HepG2 (cell line): ENCODE results near the gene SPAG4. TPM values are rescaled to one million over a fixed set of nuclear protein-coding genes. Genes with fewer than 3 reads are reported as not detected.

Experiments used
- ATAC-seq: fragments of 200-7000 bp; cut with Tn5 transposase; 3 replicates; pipeline ENCODE4 v1.9.1; 2020; ENCODE audit warnings: mild to moderate bottlenecking, moderate library complexity
- BruUV-seq: library from RNA; stranded (reverse); fragments of 400-500 nt; replicated peaks from 2 replicates; lab custom pipeline; 2021; lab: Mats Ljungman, UMichigan
- CTCF ChIA-PET: fragments of 300-600 bp; formaldehyde crosslinking; extraction: SDS; loops from one replicate; lab custom pipeline; 2021; ENCODE audit warnings: low total read pairs, inconsistent platforms, low intra/inter-chr PET ratio; lab: Yijun Ruan, JAX
- POLR2A ChIA-PET: fragments of 350-600 bp; sonication (Branson Sonifier 250); formaldehyde crosslinking; loops from one replicate; lab custom pipeline; 2020; ENCODE audit warnings: antibody characterized with exemption, inconsistent platforms; lab: Yijun Ruan, JAX
- DNase-seq: peaks from one replicate; pipeline ENCODE4 v3.0.0-alpha.2; 2015; ENCODE audit warnings: low spot score
- FAIRE-seq: peaks from 3 replicates; lab custom pipeline; 2011; peaks lifted over from hg19 to GRCh38; lab: Jason Lieb, UNC
- H2AFZ ChIP-seq: one replicate; pipeline ENCODE4 v1.6.1; 2011; ENCODE audit warnings: low read length, inconsistent platforms
- H3K27ac ChIP-seq: fragments of 300-600 bp; 3 replicates; pipeline ENCODE4 v1.8.0; 2011; ENCODE audit warnings: mixed run types, mild to moderate bottlenecking, mixed read lengths, low read length, inconsistent platforms; ENCODE audit not compliant: insufficient read depth; ENCODE audit errors: extremely low read length
- H3K27me3 ChIP-seq, 2 experiments: fragments of 200-600 bp in 1 of 2; 2 replicates in 1 of 2; 3 replicates in 1 of 2; pipeline versions ENCODE4 v1.6.0 to v1.8.0; 2011; ENCODE audit warnings: low read length in 2 of 2, mild to moderate bottlenecking in 2 of 2, moderate library complexity in 2 of 2, inconsistent platforms in 1 of 2; ENCODE audit not compliant: insufficient read depth in 2 of 2, control insufficient read depth in 1 of 2
- H3K36me3 ChIP-seq, 2 experiments: fragments of 200-600 bp in 1 of 2; replicated peaks in 1 of 2; 2 replicates in 1 of 2; 3 replicates in 1 of 2; pipeline versions ENCODE4 v1.5.1 to v1.8.0; 2011; ENCODE audit warnings: low read length in 2 of 2, inconsistent platforms in 1 of 2; ENCODE audit not compliant: insufficient read depth in 2 of 2, control insufficient read depth in 1 of 2
- H3K4me1 ChIP-seq: 2 replicates; pipeline ENCODE4 v1.5.1; 2012; ENCODE audit warnings: low read length, inconsistent platforms; ENCODE audit not compliant: insufficient read depth
- H3K4me2 ChIP-seq: 2 replicates; pipeline ENCODE4 v1.6.0; 2011; ENCODE audit warnings: low read depth, low read length, inconsistent platforms
- H3K4me3 ChIP-seq, 3 experiments: fragments of 200-600 bp in 1 of 3; sonication (generic), shearing (Covaris generic) in 1 of 3; replicated peaks in 1 of 3; 2 replicates each; pipeline ENCODE4 v1.5.1; 2011 to 2016; ENCODE audit warnings: low read length in 3 of 3, inconsistent platforms in 2 of 3, low read depth in 2 of 3, mild to moderate bottlenecking in 2 of 3, control low read depth in 1 of 3, mixed read lengths in 1 of 3; ENCODE audit not compliant: insufficient read depth in 1 of 3
- H3K79me2 ChIP-seq: one replicate; pipeline ENCODE4 v1.6.1; 2011; ENCODE audit warnings: low read length, inconsistent platforms; ENCODE audit not compliant: insufficient read depth
- H3K9ac ChIP-seq: 2 replicates; pipeline ENCODE4 v1.6.0; 2011; ENCODE audit warnings: mild to moderate bottlenecking, low read depth, low read length, inconsistent platforms; ENCODE audit not compliant: insufficient read depth
- H3K9me3 ChIP-seq: 2 replicates; pipeline ENCODE4 v1.5.1; 2012; ENCODE audit warnings: mild to moderate bottlenecking, low read length
- H4K20me1 ChIP-seq: 2 replicates; pipeline ENCODE4 v1.6.0; 2011; ENCODE audit warnings: inconsistent platforms, mild to moderate bottlenecking, low read length, moderate library complexity; ENCODE audit not compliant: insufficient read depth
- NFIB ChIP-seq: sonication (generic); formaldehyde crosslinking; IDR thresholded peaks from 2 replicates; pipeline ENCODE4 v1.9.0; 2021; ENCODE audit warnings: missing genetic modification reagents, mild to moderate bottlenecking, borderline replicate concordance
- ONECUT2 ChIP-seq: sonication (generic); formaldehyde crosslinking; IDR thresholded peaks from 2 replicates; pipeline ENCODE4 v1.4.0; 2020; ENCODE audit warnings: missing genetic modification reagents
- PCBP2 ChIP-seq: fragments of 200-400 bp; formaldehyde crosslinking; optimal IDR thresholded peaks from 2 replicates; pipeline ENCODE3; 2018; ENCODE audit warnings: low read length, low read depth; ENCODE audit not compliant: poor library complexity, severe bottlenecking
- RBFOX2 ChIP-seq: fragments of 200-400 bp; formaldehyde crosslinking; IDR thresholded peaks from 2 replicates; pipeline ENCODE4 v1.6.1; 2017; ENCODE audit warnings: low read depth, mild to moderate bottlenecking, low read length
- ZNF572 ChIP-seq: sonication (generic); formaldehyde crosslinking; IDR thresholded peaks from 2 replicates; pipeline ENCODE4 v1.5.1; 2020; ENCODE audit warnings: mild to moderate bottlenecking, missing genetic modification reagents
- ZNF83 ChIP-seq: sonication (generic); formaldehyde crosslinking; IDR thresholded peaks from 2 replicates; pipeline ENCODE4 v1.4.0; 2020; ENCODE audit warnings: missing genetic modification reagents, mild to moderate bottlenecking, borderline replicate concordance
- ZNF879 ChIP-seq: sonication (generic); formaldehyde crosslinking; IDR thresholded peaks from 2 replicates; pipeline ENCODE4 v1.8.1; 2023; ENCODE audit warnings: missing genetic modification reagents
- WGBS: methylation state at CpG from one replicate; pipeline ENCODE4 v1.1.6; 2017; ENCODE audit warnings: low lambda C conversion rate; 5-methylcytosine and 5-hydroxymethylcytosine counted together
- in situ Hi-C: cut with HindIII; loops from 2 replicates; pipeline ENCODE4 v1.10.0; 2017; ENCODE audit warnings: low pct_unique_long_range_greater_than_20kb; ENCODE audit not compliant: extremely low pct_ligation_motif_present
- intact Hi-C: fragments of 100-400 bp; cut with micrococcal nuclease; formaldehyde crosslinking; loops from one replicate; pipeline ENCODE4 v1.10.0; 2022; ENCODE audit not compliant: unreplicated experiment
- polyA plus RNA-seq, 8 experiments: library from polyadenylated mRNA; depleted of rRNA in 3 of 8; stranded (reverse) in 7 of 8; unstranded in 1 of 8; fragments of >200 nt; fragmentation: Illumina TruSeq in 4 of 8; extraction: Trizol in 4 of 8; gene quantifications; 2 replicates each; pipeline versions ENCODE4 v1.2.1 to v1.2.3, GENCODE V29; 2011 to 2016; ENCODE audit warnings: low read depth in 4 of 8, missing spikeins in 1 of 8, mixed read lengths in 1 of 8; ENCODE audit not compliant: insufficient read depth in 1 of 8
- total RNA-seq, 5 experiments: library from RNA; depleted of rRNA; stranded (reverse); fragments of >200 nt; fragmentation: Illumina TruSeq; extraction: Trizol; gene quantifications; 2 replicates each; pipeline ENCODE4 v1.2.3, GENCODE V29; 2016; ENCODE audit warnings: low read depth in 1 of 5
- TF ChIP-seq, protein P1 (sequence below): sonication (generic); formaldehyde crosslinking; IDR thresholded peaks from 2 replicates; pipeline ENCODE4 v1.4.0; 2020; ENCODE audit warnings: missing genetic modification reagents
- TF ChIP-seq, protein P2 (sequence below): sonication (generic); formaldehyde crosslinking; IDR thresholded peaks from 2 replicates; pipeline ENCODE4 v1.5.0; 2020; ENCODE audit warnings: mild to moderate bottlenecking, missing genetic modification reagents
- TF ChIP-seq, protein P3 (sequence below): sonication (generic); formaldehyde crosslinking; IDR thresholded peaks from 2 replicates; pipeline ENCODE4 v1.4.0; 2020; ENCODE audit warnings: missing genetic modification reagents, borderline replicate concordance
- TF ChIP-seq, protein P4 (sequence below): sonication (generic); formaldehyde crosslinking; IDR thresholded peaks from 2 replicates; pipeline ENCODE4 v1.4.0; 2020; ENCODE audit warnings: mild to moderate bottlenecking, missing genetic modification reagents, borderline replicate concordance

Gene SPAG4
- total and polyA plus RNA-seq, 2 of the 13 experiments (the other 11 are each of a cell fraction or from before 2014, with no cell fraction given) = 5.8 to 137 TPM

DNA sequence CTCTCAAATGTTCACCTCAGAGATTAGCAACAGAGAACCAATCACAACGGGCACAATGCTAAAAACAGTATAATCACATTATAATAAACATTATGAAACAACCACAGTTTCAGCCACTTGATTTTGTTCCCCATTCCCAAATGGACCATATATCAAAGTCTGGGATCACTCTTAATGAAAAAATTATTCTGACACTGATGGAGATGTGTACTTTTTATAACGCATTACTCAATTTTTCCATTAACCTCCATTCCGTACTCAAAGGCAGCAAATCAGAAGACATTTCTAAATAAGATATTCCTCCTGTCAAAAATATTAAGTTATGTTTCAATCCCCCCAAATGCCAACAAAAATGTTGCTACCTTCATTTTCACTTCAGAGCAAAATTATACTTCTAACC is 46.3 kb downstream of the SPAG4 start:
- CTCF ChIA-PET = no interaction called here
- Histone ChIP-seq H3K9ac (peak overlapping the region; percentile 99), H3K27ac (peak overlapping the region; percentile 10), H3K79me2 (peaks cover 78% of the 10 kb centered on the region), H2AFZ (no peak overlapping the region), H3K4me1 (peaks cover 64% of the 10 kb centered on the region), H3K36me3 (peaks cover 0 to 7% of the 10 kb centered on the region in 2 experiments; a peak in 3 of 5 replicates), H3K9me3 (no peaks in the 10 kb centered on the region), H4K20me1 (peaks cover 70% of the 10 kb centered on the region), H3K4me3 (peak overlapping the region; percentile 76 to 99 (median 79); a peak in 5 of 6 replicates), H3K27me3 (no peaks in the 10 kb centered on the region; a peak in 1 of 5 replicates), H3K4me2 (peak overlapping the region; percentile 95)
- BruUV-seq = no TSS peak
- in situ Hi-C loops (loop anchor here (5.0 kb wide), 1 partner anchor 45 kb away; the partner anchor contains the start of gene SPAG4), intact Hi-C loops (no loop called here)
- TF ChIP-seq RBFOX2 (0 out of 2 replicates have a peak, but pooled peaks have one; percentile 46), ZNF83 (CRISPR knock-in tag) (no peak), ZNF879 (no peak), NFIB (CRISPR knock-in tag) (no peak), ZNF572 (CRISPR knock-in tag) (no peak), PCBP2 (no peak), ONECUT2 (CRISPR knock-in tag) (no peak)
- TF ChIP-seq, protein P1, sequence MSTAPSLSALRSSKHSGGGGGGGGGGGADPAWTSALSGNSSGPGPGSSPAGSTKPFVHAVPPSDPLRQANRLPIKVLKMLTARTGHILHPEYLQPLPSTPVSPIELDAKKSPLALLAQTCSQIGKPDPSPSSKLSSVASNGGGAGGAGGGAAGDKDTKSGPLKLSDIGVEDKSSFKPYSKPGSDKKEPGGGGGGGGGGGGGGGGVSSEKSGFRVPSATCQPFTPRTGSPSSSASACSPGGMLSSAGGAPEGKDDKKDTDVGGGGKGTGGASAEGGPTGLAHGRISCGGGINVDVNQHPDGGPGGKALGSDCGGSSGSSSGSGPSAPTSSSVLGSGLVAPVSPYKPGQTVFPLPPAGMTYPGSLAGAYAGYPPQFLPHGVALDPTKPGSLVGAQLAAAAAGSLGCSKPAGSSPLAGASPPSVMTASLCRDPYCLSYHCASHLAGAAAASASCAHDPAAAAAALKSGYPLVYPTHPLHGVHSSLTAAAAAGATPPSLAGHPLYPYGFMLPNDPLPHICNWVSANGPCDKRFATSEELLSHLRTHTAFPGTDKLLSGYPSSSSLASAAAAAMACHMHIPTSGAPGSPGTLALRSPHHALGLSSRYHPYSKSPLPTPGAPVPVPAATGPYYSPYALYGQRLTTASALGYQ (CRISPR knock-in tag) = 0 out of 2 replicates have a peak, but pooled peaks have one; percentile 24
- TF ChIP-seq, protein P2, sequence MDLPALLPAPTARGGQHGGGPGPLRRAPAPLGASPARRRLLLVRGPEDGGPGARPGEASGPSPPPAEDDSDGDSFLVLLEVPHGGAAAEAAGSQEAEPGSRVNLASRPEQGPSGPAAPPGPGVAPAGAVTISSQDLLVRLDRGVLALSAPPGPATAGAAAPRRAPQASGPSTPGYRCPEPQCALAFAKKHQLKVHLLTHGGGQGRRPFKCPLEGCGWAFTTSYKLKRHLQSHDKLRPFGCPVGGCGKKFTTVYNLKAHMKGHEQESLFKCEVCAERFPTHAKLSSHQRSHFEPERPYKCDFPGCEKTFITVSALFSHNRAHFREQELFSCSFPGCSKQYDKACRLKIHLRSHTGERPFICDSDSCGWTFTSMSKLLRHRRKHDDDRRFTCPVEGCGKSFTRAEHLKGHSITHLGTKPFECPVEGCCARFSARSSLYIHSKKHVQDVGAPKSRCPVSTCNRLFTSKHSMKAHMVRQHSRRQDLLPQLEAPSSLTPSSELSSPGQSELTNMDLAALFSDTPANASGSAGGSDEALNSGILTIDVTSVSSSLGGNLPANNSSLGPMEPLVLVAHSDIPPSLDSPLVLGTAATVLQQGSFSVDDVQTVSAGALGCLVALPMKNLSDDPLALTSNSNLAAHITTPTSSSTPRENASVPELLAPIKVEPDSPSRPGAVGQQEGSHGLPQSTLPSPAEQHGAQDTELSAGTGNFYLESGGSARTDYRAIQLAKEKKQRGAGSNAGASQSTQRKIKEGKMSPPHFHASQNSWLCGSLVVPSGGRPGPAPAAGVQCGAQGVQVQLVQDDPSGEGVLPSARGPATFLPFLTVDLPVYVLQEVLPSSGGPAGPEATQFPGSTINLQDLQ (CRISPR knock-in tag) = no peak
- TF ChIP-seq, protein P3, sequence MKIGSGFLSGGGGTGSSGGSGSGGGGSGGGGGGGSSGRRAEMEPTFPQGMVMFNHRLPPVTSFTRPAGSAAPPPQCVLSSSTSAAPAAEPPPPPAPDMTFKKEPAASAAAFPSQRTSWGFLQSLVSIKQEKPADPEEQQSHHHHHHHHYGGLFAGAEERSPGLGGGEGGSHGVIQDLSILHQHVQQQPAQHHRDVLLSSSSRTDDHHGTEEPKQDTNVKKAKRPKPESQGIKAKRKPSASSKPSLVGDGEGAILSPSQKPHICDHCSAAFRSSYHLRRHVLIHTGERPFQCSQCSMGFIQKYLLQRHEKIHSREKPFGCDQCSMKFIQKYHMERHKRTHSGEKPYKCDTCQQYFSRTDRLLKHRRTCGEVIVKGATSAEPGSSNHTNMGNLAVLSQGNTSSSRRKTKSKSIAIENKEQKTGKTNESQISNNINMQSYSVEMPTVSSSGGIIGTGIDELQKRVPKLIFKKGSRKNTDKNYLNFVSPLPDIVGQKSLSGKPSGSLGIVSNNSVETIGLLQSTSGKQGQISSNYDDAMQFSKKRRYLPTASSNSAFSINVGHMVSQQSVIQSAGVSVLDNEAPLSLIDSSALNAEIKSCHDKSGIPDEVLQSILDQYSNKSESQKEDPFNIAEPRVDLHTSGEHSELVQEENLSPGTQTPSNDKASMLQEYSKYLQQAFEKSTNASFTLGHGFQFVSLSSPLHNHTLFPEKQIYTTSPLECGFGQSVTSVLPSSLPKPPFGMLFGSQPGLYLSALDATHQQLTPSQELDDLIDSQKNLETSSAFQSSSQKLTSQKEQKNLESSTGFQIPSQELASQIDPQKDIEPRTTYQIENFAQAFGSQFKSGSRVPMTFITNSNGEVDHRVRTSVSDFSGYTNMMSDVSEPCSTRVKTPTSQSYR = no peak
- TF ChIP-seq, protein P4, sequence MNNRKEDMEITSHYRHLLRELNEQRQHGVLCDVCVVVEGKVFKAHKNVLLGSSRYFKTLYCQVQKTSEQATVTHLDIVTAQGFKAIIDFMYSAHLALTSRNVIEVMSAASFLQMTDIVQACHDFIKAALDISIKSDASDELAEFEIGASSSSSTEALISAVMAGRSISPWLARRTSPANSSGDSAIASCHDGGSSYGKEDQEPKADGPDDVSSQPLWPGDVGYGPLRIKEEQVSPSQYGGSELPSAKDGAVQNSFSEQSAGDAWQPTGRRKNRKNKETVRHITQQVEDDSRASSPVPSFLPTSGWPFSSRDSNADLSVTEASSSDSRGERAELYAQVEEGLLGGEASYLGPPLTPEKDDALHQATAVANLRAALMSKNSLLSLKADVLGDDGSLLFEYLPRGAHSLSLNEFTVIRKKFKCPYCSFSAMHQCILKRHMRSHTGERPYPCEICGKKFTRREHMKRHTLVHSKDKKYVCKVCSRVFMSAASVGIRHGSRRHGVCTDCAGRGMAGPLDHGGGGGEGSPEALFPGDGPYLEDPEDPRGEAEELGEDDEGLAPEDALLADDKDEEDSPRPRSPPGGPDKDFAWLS (CRISPR knock-in tag) = no peak
- ATAC-seq = no peak
- POLR2A ChIA-PET = interaction anchor here (2.5 kb wide), 1 partner anchor 81 kb away, joined by 20 read pairs; the partner anchor contains the start of gene RBM39
- 34% methylated on average over 3 of the region's 3 CpGs for WGBS
- no peak for DNase-seq
- no peak for FAIRE-seq
